Nephron (organoid): Measurements from ENCODE around the gene ASXL1.
"Not testable (repeated sequence)": the region's sequence is repeated elsewhere in the genome, so short reads cannot be mapped to it uniquely, and the experiment has no call there.

Experiments used
- H3K27ac Mint-ChIP-seq, 3 experiments: 2 replicates each; pipeline ENCODE4 v1.8.0; 2020; ENCODE audit warnings: mixed read lengths in 3 of 3, mild to moderate bottlenecking in 2 of 3, moderate library complexity in 1 of 3
- H3K27me3 Mint-ChIP-seq: 2 replicates; pipeline ENCODE4 v1.8.0; 2021; ENCODE audit warnings: low read depth, mild to moderate bottlenecking, moderate library complexity, mixed read lengths
- H3K36me3 Mint-ChIP-seq: 2 replicates; pipeline ENCODE4 v1.8.0; 2020; ENCODE audit warnings: low read depth, mixed read lengths
- H3K4me1 Mint-ChIP-seq: 2 replicates; pipeline ENCODE4 v1.8.0; 2020; ENCODE audit warnings: mixed read lengths
- H3K4me3 Mint-ChIP-seq, 3 experiments: 2 replicates each; pipeline ENCODE4 v1.8.0; 2020; ENCODE audit warnings: mild to moderate bottlenecking in 3 of 3, mixed read lengths in 3 of 3, moderate library complexity in 2 of 3
- H3K9me3 Mint-ChIP-seq: 2 replicates; pipeline ENCODE4 v1.8.0; 2020; ENCODE audit warnings: mixed read lengths
- CTCF ChIP-seq, 3 experiments: fragments of 200-600 bp; sonication (generic); IDR thresholded peaks; one replicate each; pipeline ENCODE4 v1.5.0; 2021; ENCODE audit warnings: antibody characterized with exemption in 3 of 3; ENCODE audit not compliant: unreplicated experiment in 3 of 3

The ASXL1 gene

GRCh38 chr20:32463642-32464400 is 105.7 kb downstream of the ASXL1 start:
- Mint-ChIP-seq H3K36me3 (no peaks in the 10 kb centered on the region), H3K27me3 (no peaks in the 10 kb centered on the region), H3K4me1 (peaks cover 17% of the 10 kb centered on the region), H3K27ac (peak overlapping the region in 2 of 3 experiments; percentile 53 to 72), H3K4me3 (no peak overlapping the region), H3K9me3 (no peaks in the 10 kb centered on the region)
- no peak for TF ChIP-seq CTCF (IDR thresholded peaks at IDR 0.05; ENCODE audit: unreplicated experiment in 3 of 3)

- Mint-ChIP-seq H3K9me3 (no peaks in the 10 kb centered on the region), H3K4me1 (peaks cover 20% of the 10 kb centered on the region), H3K27ac (peak overlapping the region; percentile 43 to 93 (median 74)), H3K27me3 (no peaks in the 10 kb centered on the region), H3K36me3 (no peaks in the 10 kb centered on the region), H3K4me3 (no peak overlapping the region)
- no peak for TF ChIP-seq CTCF (IDR thresholded peaks at IDR 0.05; ENCODE audit: unreplicated experiment in 3 of 3)
Measured at GRCh38 chr20:32464401-32465091, 106.4 kb downstream of the ASXL1 start.

GRCh38 chr20:32465092-32465900 is 107.2 kb downstream of the ASXL1 start:
- no peaks in the 10 kb centered on the region for H3K27me3 Mint-ChIP-seq
- peaks cover 21% of the 10 kb centered on the region for H3K4me1 Mint-ChIP-seq
- H3K9me3 Mint-ChIP-seq = no peaks in the 10 kb centered on the region
- H3K27ac Mint-ChIP-seq = peak overlapping the region; percentile 74 to 93 (median 87)
- H3K36me3 Mint-ChIP-seq = peaks cover 5% of the 10 kb centered on the region
- TF ChIP-seq CTCF (IDR thresholded peaks at IDR 0.05; ENCODE audit: unreplicated experiment in 3 of 3) = no peak
- H3K4me3 Mint-ChIP-seq = no peak overlapping the region

GRCh38 chr20:32465901-32466675 is 108.0 kb downstream of the ASXL1 start:
- H3K27me3 Mint-ChIP-seq, H3K4me3 Mint-ChIP-seq, H3K36me3 Mint-ChIP-seq, H3K9me3 Mint-ChIP-seq: not testable (repeated sequence)
- Mint-ChIP-seq H3K4me1 (peaks cover 24% of the 10 kb centered on the region), H3K27ac (peak overlapping the region; percentile 74 to 93 (median 87))

GRCh38 chr20:32466739-32467505 is 108.8 kb downstream of the ASXL1 start:
- H3K27ac Mint-ChIP-seq = peak overlapping the region; percentile 42 to 77 (median 56)
- no peaks in the 10 kb centered on the region for H3K27me3 Mint-ChIP-seq
- H3K36me3 Mint-ChIP-seq = peaks cover 12% of the 10 kb centered on the region
- TF ChIP-seq CTCF (IDR thresholded peaks at IDR 0.05; ENCODE audit: unreplicated experiment in 3 of 3) = no peak
- no peaks in the 10 kb centered on the region for H3K9me3 Mint-ChIP-seq
- H3K4me3 Mint-ChIP-seq = no peak overlapping the region
- H3K4me1 Mint-ChIP-seq = peaks cover 32% of the 10 kb centered on the region
